Gastroesophageal sphincter (tissue), 4 donors: ENCODE data around the gene TMED10. TPM values are rescaled to one million over a fixed set of nuclear protein-coding genes. Genes with fewer than 3 reads are reported as not detected.
"Not testable (repeated sequence)": the region's sequence is repeated elsewhere in the genome, so short reads cannot be mapped to it uniquely, and the experiment has no call there.

Experiments
- ATAC-seq: fragments of 150-250 bp; one replicate; pipeline ENCODE4 v1.9.1; 2016; ENCODE audit warnings: mild to moderate bottlenecking, moderate library complexity
- H3K27ac ChIP-seq, 4 donors: fragments of 200-600 bp; sonication (generic) in 3 of 4; 1 replicate in 3 of 4; 2 replicates in 1 of 4; pipeline ENCODE4 v1.5.1; 2016 to 2019
- H3K27me3 ChIP-seq: fragments of 200-600 bp; sonication (generic); one replicate; pipeline ENCODE4 v1.5.1; 2019
- H3K36me3 ChIP-seq, 2 donors: fragments of 200-600 bp; sonication (generic); one replicate each; pipeline ENCODE4 v1.5.1; 2019; ENCODE audit warnings: control low read depth in 1 of 2
- H3K4me1 ChIP-seq, 3 donors: fragments of 200-600 bp; sonication (generic); 1 replicate in 2 of 3; 2 replicates in 1 of 3; pipeline ENCODE4 v1.5.1; 2016 to 2019; ENCODE audit warnings: control low read depth in 2 of 3
- H3K4me3 ChIP-seq, 2 donors: fragments of 200-600 bp; sonication (generic); one replicate each; pipeline ENCODE4 v1.5.1; 2019; ENCODE audit warnings: mild to moderate bottlenecking in 1 of 2, moderate library complexity in 1 of 2
- H3K9me3 ChIP-seq, 3 donors: fragments of 200-600 bp; sonication (generic); one replicate each; pipeline ENCODE4 v1.5.1; 2017 to 2019; ENCODE audit warnings: control low read depth in 2 of 3
- CTCF ChIP-seq, 4 experiments: fragments of 200-600 bp in 2 of 4; fragments of 450-650 bp in 2 of 4; sonication (generic) in 1 of 4; IDR thresholded peaks; one replicate each; pipeline ENCODE4 v1.5.1; 2017 to 2019; ENCODE audit warnings: antibody characterized with exemption in 4 of 4, mild to moderate bottlenecking in 2 of 4, moderate library complexity in 2 of 4
- EP300 ChIP-seq: sonication (generic); formaldehyde crosslinking; IDR thresholded peaks from one replicate; pipeline ENCODE4 v1.6.1; 2017; ENCODE audit warnings: antibody characterized with exemption, mild to moderate bottlenecking
- POLR2A ChIP-seq, 2 donors: fragments of 450-650 bp; IDR thresholded peaks; one replicate each; pipeline ENCODE4 v1.6.1; 2017; ENCODE audit warnings: antibody characterized with exemption in 2 of 2, mild to moderate bottlenecking in 2 of 2, moderate library complexity in 1 of 2
- POLR2AphosphoS5 ChIP-seq: sonication (generic); formaldehyde crosslinking; IDR thresholded peaks from one replicate; pipeline ENCODE4 v1.6.1; 2017; ENCODE audit warnings: antibody characterized with exemption
- WGBS, 2 donors: methylation state at CpG; one replicate each; pipeline ENCODE4 v1.1.5; 2018; ENCODE audit warnings: low coverage in 1 of 2; 5-methylcytosine and 5-hydroxymethylcytosine counted together
- total RNA-seq, 4 donors: library from RNA; depleted of rRNA; stranded (reverse); fragments of >200 nt; gene quantifications; one replicate each; pipeline ENCODE4 v1.1.0, GENCODE V29; 2016

The TMED10 gene
- total RNA-seq, 4 donors from 2014 or later: 140 to 241 (median 162) TPM

- 83% methylated on average over 1 of the region's 5 CpGs; no CpG with 5 or more reads in 1 of the 2 donors for WGBS, 2 donors
- TF ChIP-seq EP300 (no peak), POLR2A (IDR thresholded peaks at IDR 0.05) (no peak), POLR2AphosphoS5 (no peak), CTCF (IDR thresholded peaks at IDR 0.05) (no peak)
- Histone ChIP-seq H3K4me1 (peaks cover 0 to 62% (median 5%) of the 10 kb centered on the region in 3 donors), H3K27ac (no peak overlapping the region), H3K36me3 (peaks cover 0 to 23% of the 10 kb centered on the region in 2 donors), H3K27me3 (no peaks in the 10 kb centered on the region), H3K9me3 (no peaks in the 10 kb centered on the region), H3K4me3 (no peak overlapping the region)
- ATAC-seq: no peak
Observed at GRCh38 chr14:75128596-75128990, 47.8 kb downstream of the TMED10 start.

DNA sequence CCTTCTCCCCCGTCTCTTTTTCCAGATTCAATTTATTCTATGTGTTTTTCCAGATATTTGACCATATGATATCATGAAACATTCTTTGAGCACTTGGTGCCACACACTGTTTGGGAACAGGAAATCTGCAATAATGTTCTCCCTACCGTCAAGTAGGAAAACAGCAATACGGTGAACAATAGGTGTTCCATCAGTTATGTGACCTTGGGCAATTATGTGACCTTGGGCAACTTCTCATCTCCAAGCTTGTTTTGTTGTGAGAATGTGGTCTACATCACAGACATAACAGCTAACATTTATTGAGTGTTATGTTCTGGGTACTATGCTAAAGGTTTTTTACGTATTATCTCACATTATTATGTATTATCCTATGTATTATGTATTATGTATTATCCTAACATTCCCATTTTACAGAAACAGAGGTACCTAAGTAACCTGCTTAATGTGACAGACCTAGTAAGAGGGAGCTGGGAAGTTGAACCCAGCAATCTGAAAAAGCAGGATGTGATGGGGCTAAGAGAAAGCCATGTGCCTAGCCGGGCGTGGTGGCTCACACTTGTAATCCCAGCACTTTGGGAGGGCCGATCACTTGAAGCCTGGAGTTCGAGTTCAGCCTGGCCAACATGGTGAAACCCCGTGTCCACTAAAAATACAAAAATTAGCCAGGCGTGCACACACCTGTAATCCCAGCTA, 48.4 kb downstream of the TMED10 start:
- WGBS, 2 donors: 62 to 78% methylated on average over 8 of the region's 10 CpGs
- Histone ChIP-seq H3K9me3 (no peaks in the 10 kb centered on the region), H3K4me1 (peaks cover 0 to 65% (median 5%) of the 10 kb centered on the region in 3 donors), H3K36me3 (peaks cover 0 to 19% of the 10 kb centered on the region in 2 donors), H3K27ac (peak overlapping the region in 2 of 4 donors; percentile 97 to 99), H3K27me3 (no peaks in the 10 kb centered on the region), H3K4me3 (peak overlapping the region; percentile 73 to 78)
- no peak for ATAC-seq
- TF ChIP-seq EP300: no peak
- no peak for TF ChIP-seq POLR2A (IDR thresholded peaks at IDR 0.05)
- no peak for TF ChIP-seq POLR2AphosphoS5
- TF ChIP-seq CTCF (IDR thresholded peaks at IDR 0.05): no peak

DNA sequence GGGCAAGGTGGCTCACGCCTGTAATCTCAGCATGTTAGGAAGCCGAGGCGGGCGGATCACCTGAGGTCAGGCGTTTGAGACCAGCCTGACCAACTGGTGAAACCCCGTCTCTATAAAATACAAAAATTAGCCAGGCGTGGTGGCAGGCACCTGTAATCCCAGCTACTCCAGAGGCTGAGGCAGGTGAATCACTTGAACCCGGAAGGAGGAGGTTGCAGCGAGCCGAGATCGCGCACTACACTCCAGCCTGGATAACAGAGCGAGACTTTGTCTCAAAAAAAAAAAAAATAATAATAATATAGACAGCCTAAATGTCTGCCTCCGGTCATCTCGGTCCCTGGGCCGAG, 49.0 kb downstream of the TMED10 start:
- peaks cover 0 to 19% of the 10 kb centered on the region in 2 donors for H3K36me3 ChIP-seq
- peaks cover 0 to 61% (median 5%) of the 10 kb centered on the region in 3 donors for H3K4me1 ChIP-seq
- H3K27ac ChIP-seq: peak overlapping the region; percentile 91 to 99 (median 98)
- peak overlapping the region; percentile 73 to 78 for H3K4me3 ChIP-seq
- not testable (repeated sequence) for H3K9me3 ChIP-seq, ATAC-seq, H3K27me3 ChIP-seq
- 25 to 70% methylated on average over 5 to 11 of the region's 16 CpGs for WGBS, 2 donors

DNA sequence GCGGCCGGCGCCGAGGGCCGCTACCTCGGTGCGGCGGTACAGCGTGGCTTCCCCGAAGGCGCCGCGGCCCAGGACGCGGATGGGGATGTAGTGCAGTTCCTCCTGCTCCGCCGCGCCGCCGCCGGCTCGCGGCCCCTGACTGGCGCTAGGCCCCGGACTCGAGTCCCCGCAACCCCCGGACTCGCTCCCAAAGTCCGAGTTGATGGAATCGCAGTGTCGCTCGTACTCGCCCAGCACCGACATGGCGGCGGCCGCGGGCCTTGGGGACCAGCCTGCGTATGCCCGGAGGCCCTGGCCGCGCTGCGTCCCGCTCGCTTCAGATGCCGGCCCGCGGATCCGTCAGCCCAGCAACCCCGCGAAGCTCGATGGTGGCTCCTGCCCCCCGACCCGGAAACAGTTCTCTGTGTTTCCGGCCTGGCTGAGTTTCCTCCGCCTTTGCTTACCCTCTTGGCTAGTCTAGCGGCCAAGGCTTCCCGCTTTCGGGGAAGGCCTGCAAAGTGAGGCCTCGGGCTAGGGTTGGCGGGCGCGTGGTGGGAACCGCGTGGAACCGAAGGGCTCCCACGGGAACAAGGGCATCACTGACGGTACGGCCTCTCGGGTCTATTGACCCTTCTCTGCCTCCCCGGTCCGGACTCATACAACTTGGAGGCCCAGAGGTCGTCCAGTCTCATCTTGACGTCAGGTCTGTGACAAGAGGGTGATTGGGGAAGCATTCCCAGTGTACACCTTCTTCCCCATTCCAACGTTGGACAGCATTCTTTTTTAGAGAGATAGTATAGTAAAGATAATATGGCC, 49.5 kb downstream of the TMED10 start, which contains the start of gene NEK9:
Gene NEK9 (minus strand): TSS at position 370 of the 795 bp plus-strand sequence. CDS start 127 bp downstream, at position 243.
- Histone ChIP-seq H3K27ac (peak within 1 kb of the TSS; percentile 91 to 99 (median 98)), H3K9me3 (no peaks in the 10 kb centered on the region), H3K4me3 (peak within 1 kb of the TSS; percentile 73 to 78), H3K27me3 (no peaks in the 10 kb centered on the region), H3K4me1 (peaks cover 0 to 57% (median 5%) of the 10 kb centered on the region in 3 donors), H3K36me3 (peaks cover 0 to 18% of the 10 kb centered on the region in 2 donors)
- TF ChIP-seq POLR2A (IDR thresholded peaks at IDR 0.05) (peak; percentile 84 to 89), EP300 (no peak), CTCF (IDR thresholded peaks at IDR 0.05) (peak in 2 of 4 experiments; percentile 27 to 30), POLR2AphosphoS5 (peak; percentile 86)
- WGBS, 2 donors: 0% methylated on average over 22 of the region's 76 CpGs; no CpG with 5 or more reads in 1 of the 2 donors
- peak; percentile 96 for ATAC-seq

DNA sequence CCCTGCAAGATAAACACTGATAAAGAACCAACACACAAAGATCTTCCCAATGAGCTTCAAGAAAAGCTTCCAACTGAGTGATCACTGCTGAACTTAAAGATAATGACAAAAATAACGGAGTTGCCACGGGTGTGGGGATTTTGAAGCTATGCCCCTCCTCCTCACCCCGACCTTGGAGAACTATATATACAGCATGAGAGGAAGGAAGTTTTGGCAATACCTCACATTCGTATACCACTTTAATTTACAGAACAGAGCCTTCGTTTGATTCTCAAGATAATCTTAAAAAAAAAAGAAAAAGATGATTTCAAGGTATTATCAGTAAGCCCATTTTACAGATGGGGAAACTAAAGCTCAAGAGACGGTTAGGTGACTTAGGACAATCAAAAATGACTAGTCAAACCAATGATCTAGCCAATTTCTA, 50.3 kb downstream of the TMED10 start:
- no peak for ATAC-seq
- peak overlapping the region; percentile 73 to 78 for H3K4me3 ChIP-seq
- TF ChIP-seq POLR2AphosphoS5: no peak
- no peak for TF ChIP-seq EP300
- no peak for TF ChIP-seq CTCF (IDR thresholded peaks at IDR 0.05)
- no peak for TF ChIP-seq POLR2A (IDR thresholded peaks at IDR 0.05)

More for the DNA sequence above, 50.3 kb downstream of the TMED10 start:
- H3K36me3 ChIP-seq: peaks cover 0 to 19% of the 10 kb centered on the region in 2 donors
- H3K27ac ChIP-seq: peak overlapping the region; percentile 91 to 99 (median 98)
- no peaks in the 10 kb centered on the region for H3K27me3 ChIP-seq
- no peaks in the 10 kb centered on the region for H3K9me3 ChIP-seq
- peaks cover 0 to 57% (median 5%) of the 10 kb centered on the region in 3 donors for H3K4me1 ChIP-seq
- 0 to 4% methylated on average over 6 of the region's 6 CpGs for WGBS, 2 donors
